HepG2 (cell line): Measurements from ENCODE around the gene PJA1. TPM values are rescaled to one million over a fixed set of nuclear protein-coding genes. Genes with fewer than 3 reads are reported as not detected.

Source experiments
- ATAC-seq: fragments of 200-7000 bp; cut with Tn5 transposase; 3 replicates; pipeline ENCODE4 v1.9.1; 2020; ENCODE audit warnings: mild to moderate bottlenecking, moderate library complexity
- BruUV-seq: library from RNA; stranded (reverse); fragments of 400-500 nt; replicated peaks from 2 replicates; lab custom pipeline; 2021; lab: Mats Ljungman, UMichigan
- CTCF ChIA-PET: fragments of 300-600 bp; formaldehyde crosslinking; extraction: SDS; loops from one replicate; lab custom pipeline; 2021; ENCODE audit warnings: low total read pairs, inconsistent platforms, low intra/inter-chr PET ratio; lab: Yijun Ruan, JAX
- POLR2A ChIA-PET: fragments of 350-600 bp; sonication (Branson Sonifier 250); formaldehyde crosslinking; loops from one replicate; lab custom pipeline; 2020; ENCODE audit warnings: antibody characterized with exemption, inconsistent platforms; lab: Yijun Ruan, JAX
- DNase-seq: peaks from one replicate; pipeline ENCODE4 v3.0.0-alpha.2; 2015; ENCODE audit warnings: low spot score
- FAIRE-seq: peaks from 3 replicates; lab custom pipeline; 2011; peaks lifted over from hg19 to GRCh38; lab: Jason Lieb, UNC
- H2AFZ ChIP-seq: one replicate; pipeline ENCODE4 v1.6.1; 2011; ENCODE audit warnings: low read length, inconsistent platforms
- H3K27ac ChIP-seq: fragments of 300-600 bp; 3 replicates; pipeline ENCODE4 v1.8.0; 2011; ENCODE audit warnings: mixed run types, mild to moderate bottlenecking, mixed read lengths, low read length, inconsistent platforms; ENCODE audit not compliant: insufficient read depth; ENCODE audit errors: extremely low read length
- H3K27me3 ChIP-seq, 2 experiments: fragments of 200-600 bp in 1 of 2; 2 replicates in 1 of 2; 3 replicates in 1 of 2; pipeline versions ENCODE4 v1.6.0 to v1.8.0; 2011; ENCODE audit warnings: low read length in 2 of 2, mild to moderate bottlenecking in 2 of 2, moderate library complexity in 2 of 2, inconsistent platforms in 1 of 2; ENCODE audit not compliant: insufficient read depth in 2 of 2, control insufficient read depth in 1 of 2
- H3K36me3 ChIP-seq, 2 experiments: fragments of 200-600 bp in 1 of 2; replicated peaks in 1 of 2; 2 replicates in 1 of 2; 3 replicates in 1 of 2; pipeline versions ENCODE4 v1.5.1 to v1.8.0; 2011; ENCODE audit warnings: low read length in 2 of 2, inconsistent platforms in 1 of 2; ENCODE audit not compliant: insufficient read depth in 2 of 2, control insufficient read depth in 1 of 2
- H3K4me1 ChIP-seq: 2 replicates; pipeline ENCODE4 v1.5.1; 2012; ENCODE audit warnings: low read length, inconsistent platforms; ENCODE audit not compliant: insufficient read depth
- H3K4me2 ChIP-seq: 2 replicates; pipeline ENCODE4 v1.6.0; 2011; ENCODE audit warnings: low read depth, low read length, inconsistent platforms
- H3K4me3 ChIP-seq, 3 experiments: fragments of 200-600 bp in 1 of 3; sonication (generic), shearing (Covaris generic) in 1 of 3; replicated peaks in 1 of 3; 2 replicates each; pipeline ENCODE4 v1.5.1; 2011 to 2016; ENCODE audit warnings: low read length in 3 of 3, inconsistent platforms in 2 of 3, low read depth in 2 of 3, mild to moderate bottlenecking in 2 of 3, control low read depth in 1 of 3, mixed read lengths in 1 of 3; ENCODE audit not compliant: insufficient read depth in 1 of 3
- H3K79me2 ChIP-seq: one replicate; pipeline ENCODE4 v1.6.1; 2011; ENCODE audit warnings: low read length, inconsistent platforms; ENCODE audit not compliant: insufficient read depth
- H3K9ac ChIP-seq: 2 replicates; pipeline ENCODE4 v1.6.0; 2011; ENCODE audit warnings: mild to moderate bottlenecking, low read depth, low read length, inconsistent platforms; ENCODE audit not compliant: insufficient read depth
- H3K9me3 ChIP-seq: 2 replicates; pipeline ENCODE4 v1.5.1; 2012; ENCODE audit warnings: mild to moderate bottlenecking, low read length
- H4K20me1 ChIP-seq: 2 replicates; pipeline ENCODE4 v1.6.0; 2011; ENCODE audit warnings: inconsistent platforms, mild to moderate bottlenecking, low read length, moderate library complexity; ENCODE audit not compliant: insufficient read depth
- CCAR2 ChIP-seq: fragments of 200-400 bp; formaldehyde crosslinking; optimal IDR thresholded peaks from 2 replicates; pipeline ENCODE3; 2018; ENCODE audit warnings: low read depth, mild to moderate bottlenecking, low read length, moderate library complexity
- MTF1 ChIP-seq: sonication (generic); formaldehyde crosslinking; IDR thresholded peaks from 2 replicates; pipeline ENCODE4 v1.5.0; 2020; ENCODE audit warnings: missing genetic modification reagents
- PCBP1 ChIP-seq: fragments of 200-400 bp; formaldehyde crosslinking; IDR thresholded peaks from 2 replicates; pipeline ENCODE4 v1.6.1; 2017; ENCODE audit warnings: mild to moderate bottlenecking, low read depth, low read length, borderline replicate concordance
- SNAPC2 ChIP-seq: sonication (generic); formaldehyde crosslinking; IDR thresholded peaks from 2 replicates; pipeline ENCODE4 v1.8.1; 2022; ENCODE audit warnings: mild to moderate bottlenecking, missing genetic modification reagents
- TMF1 ChIP-seq: sonication (generic); formaldehyde crosslinking; IDR thresholded peaks from 2 replicates; pipeline ENCODE4 v1.8.1; 2022; ENCODE audit warnings: low read depth, missing genetic modification reagents
- ZBTB42 ChIP-seq: sonication (generic); formaldehyde crosslinking; IDR thresholded peaks from 2 replicates; pipeline ENCODE4 v1.5.0; 2020; ENCODE audit warnings: mild to moderate bottlenecking, missing genetic modification reagents
- ZNF235 ChIP-seq: sonication (generic); formaldehyde crosslinking; IDR thresholded peaks from 2 replicates; pipeline ENCODE4 v1.8.1; 2023; ENCODE audit warnings: mild to moderate bottlenecking, missing genetic modification reagents, borderline replicate concordance
- ZNF577 ChIP-seq: sonication (generic); formaldehyde crosslinking; IDR thresholded peaks from 2 replicates; pipeline ENCODE4 v1.4.0; 2020; ENCODE audit warnings: mild to moderate bottlenecking, low read depth, missing genetic modification reagents, borderline replicate concordance
- ZNF639 ChIP-seq: conservative IDR thresholded peaks from 2 replicates; pipeline ENCODE4 v1.6.1; 2018; ENCODE audit warnings: missing genetic modification reagents
- ZNF724P ChIP-seq: sonication (generic); formaldehyde crosslinking; IDR thresholded peaks from 2 replicates; pipeline ENCODE4 v1.8.0; 2022; ENCODE audit warnings: missing genetic modification reagents, borderline replicate concordance
- ZNF773 ChIP-seq: sonication (generic); formaldehyde crosslinking; IDR thresholded peaks from 2 replicates; pipeline ENCODE4 v1.4.0; 2020; ENCODE audit warnings: missing genetic modification reagents, borderline replicate concordance
- WGBS: methylation state at CpG from one replicate; pipeline ENCODE4 v1.1.6; 2017; ENCODE audit warnings: low lambda C conversion rate; 5-methylcytosine and 5-hydroxymethylcytosine counted together
- in situ Hi-C: cut with HindIII; loops from 2 replicates; pipeline ENCODE4 v1.10.0; 2017; ENCODE audit warnings: low pct_unique_long_range_greater_than_20kb; ENCODE audit not compliant: extremely low pct_ligation_motif_present
- intact Hi-C: fragments of 100-400 bp; cut with micrococcal nuclease; formaldehyde crosslinking; loops from one replicate; pipeline ENCODE4 v1.10.0; 2022; ENCODE audit not compliant: unreplicated experiment
- polyA plus RNA-seq, 8 experiments: library from polyadenylated mRNA; depleted of rRNA in 3 of 8; stranded (reverse) in 7 of 8; unstranded in 1 of 8; fragments of >200 nt; fragmentation: Illumina TruSeq in 4 of 8; extraction: Trizol in 4 of 8; gene quantifications; 2 replicates each; pipeline versions ENCODE4 v1.2.1 to v1.2.3, GENCODE V29; 2011 to 2016; ENCODE audit warnings: low read depth in 4 of 8, missing spikeins in 1 of 8, mixed read lengths in 1 of 8; ENCODE audit not compliant: insufficient read depth in 1 of 8
- total RNA-seq, 5 experiments: library from RNA; depleted of rRNA; stranded (reverse); fragments of >200 nt; fragmentation: Illumina TruSeq; extraction: Trizol; gene quantifications; 2 replicates each; pipeline ENCODE4 v1.2.3, GENCODE V29; 2016; ENCODE audit warnings: low read depth in 1 of 5
- TF ChIP-seq, protein P1 (sequence below): sonication (generic); formaldehyde crosslinking; IDR thresholded peaks from 2 replicates; pipeline ENCODE4 v1.4.0; 2020; ENCODE audit warnings: missing genetic modification reagents, borderline replicate concordance
- TF ChIP-seq, protein P2 (sequence below): sonication (generic); formaldehyde crosslinking; IDR thresholded peaks from 2 replicates; pipeline ENCODE4 v1.5.0; 2020; ENCODE audit warnings: mild to moderate bottlenecking, missing genetic modification reagents, borderline replicate concordance

The PJA1 gene
- total and polyA plus RNA-seq, 2 of the 13 experiments (the other 11 are each of a cell fraction or from before 2014, with no cell fraction given), result 3.6 to 9.6 TPM

DNA sequence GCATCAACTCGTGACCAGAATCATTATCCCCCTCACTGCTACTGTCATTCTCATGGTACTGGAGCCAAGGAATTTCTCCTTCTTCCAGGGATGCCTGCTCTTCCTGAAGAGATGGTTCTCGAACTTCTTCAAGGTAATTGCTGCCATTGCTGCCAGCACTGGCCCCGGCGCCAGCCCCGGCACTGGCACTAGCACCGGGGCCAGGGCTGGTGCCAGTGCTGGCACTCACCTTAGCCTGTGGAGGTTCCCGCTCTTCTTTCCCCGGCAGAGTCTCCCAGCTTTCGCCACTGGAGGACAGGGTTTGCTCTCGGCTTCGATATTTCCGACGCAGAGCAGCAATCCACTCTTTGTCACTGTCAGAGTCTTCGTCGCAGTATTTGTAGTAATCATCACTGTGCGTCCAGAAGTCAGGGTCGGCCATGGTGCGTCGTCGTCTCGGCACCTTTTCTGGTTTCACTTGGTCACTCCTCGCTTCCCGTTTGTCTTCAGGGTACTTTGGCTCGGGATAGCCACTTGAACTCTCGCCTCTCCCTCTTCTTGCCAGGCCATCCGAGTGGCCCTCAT lies 3.4 kb downstream of the PJA1 start:
- Histone ChIP-seq H3K9ac (no peak overlapping the region), H3K4me3 (no peak overlapping the region), H3K36me3 (no peaks in the 10 kb centered on the region), H3K79me2 (no peaks in the 10 kb centered on the region), H2AFZ (no peak overlapping the region), H3K27ac (no peak overlapping the region), H3K4me1 (no peaks in the 10 kb centered on the region), H3K27me3 (no peaks in the 10 kb centered on the region), H3K4me2 (no peak overlapping the region), H4K20me1 (no peaks in the 10 kb centered on the region)
- ChIA-PET CTCF (no interaction called here), POLR2A (no interaction called here)
- intact Hi-C loops, result no loop called here
- in situ Hi-C loops, result no loop called here
- DNase-seq (no peak), ATAC-seq (no peak), FAIRE-seq (no peak)
- BruUV-seq, result TSS peak; percentile 37
- TF ChIP-seq, protein P1, sequence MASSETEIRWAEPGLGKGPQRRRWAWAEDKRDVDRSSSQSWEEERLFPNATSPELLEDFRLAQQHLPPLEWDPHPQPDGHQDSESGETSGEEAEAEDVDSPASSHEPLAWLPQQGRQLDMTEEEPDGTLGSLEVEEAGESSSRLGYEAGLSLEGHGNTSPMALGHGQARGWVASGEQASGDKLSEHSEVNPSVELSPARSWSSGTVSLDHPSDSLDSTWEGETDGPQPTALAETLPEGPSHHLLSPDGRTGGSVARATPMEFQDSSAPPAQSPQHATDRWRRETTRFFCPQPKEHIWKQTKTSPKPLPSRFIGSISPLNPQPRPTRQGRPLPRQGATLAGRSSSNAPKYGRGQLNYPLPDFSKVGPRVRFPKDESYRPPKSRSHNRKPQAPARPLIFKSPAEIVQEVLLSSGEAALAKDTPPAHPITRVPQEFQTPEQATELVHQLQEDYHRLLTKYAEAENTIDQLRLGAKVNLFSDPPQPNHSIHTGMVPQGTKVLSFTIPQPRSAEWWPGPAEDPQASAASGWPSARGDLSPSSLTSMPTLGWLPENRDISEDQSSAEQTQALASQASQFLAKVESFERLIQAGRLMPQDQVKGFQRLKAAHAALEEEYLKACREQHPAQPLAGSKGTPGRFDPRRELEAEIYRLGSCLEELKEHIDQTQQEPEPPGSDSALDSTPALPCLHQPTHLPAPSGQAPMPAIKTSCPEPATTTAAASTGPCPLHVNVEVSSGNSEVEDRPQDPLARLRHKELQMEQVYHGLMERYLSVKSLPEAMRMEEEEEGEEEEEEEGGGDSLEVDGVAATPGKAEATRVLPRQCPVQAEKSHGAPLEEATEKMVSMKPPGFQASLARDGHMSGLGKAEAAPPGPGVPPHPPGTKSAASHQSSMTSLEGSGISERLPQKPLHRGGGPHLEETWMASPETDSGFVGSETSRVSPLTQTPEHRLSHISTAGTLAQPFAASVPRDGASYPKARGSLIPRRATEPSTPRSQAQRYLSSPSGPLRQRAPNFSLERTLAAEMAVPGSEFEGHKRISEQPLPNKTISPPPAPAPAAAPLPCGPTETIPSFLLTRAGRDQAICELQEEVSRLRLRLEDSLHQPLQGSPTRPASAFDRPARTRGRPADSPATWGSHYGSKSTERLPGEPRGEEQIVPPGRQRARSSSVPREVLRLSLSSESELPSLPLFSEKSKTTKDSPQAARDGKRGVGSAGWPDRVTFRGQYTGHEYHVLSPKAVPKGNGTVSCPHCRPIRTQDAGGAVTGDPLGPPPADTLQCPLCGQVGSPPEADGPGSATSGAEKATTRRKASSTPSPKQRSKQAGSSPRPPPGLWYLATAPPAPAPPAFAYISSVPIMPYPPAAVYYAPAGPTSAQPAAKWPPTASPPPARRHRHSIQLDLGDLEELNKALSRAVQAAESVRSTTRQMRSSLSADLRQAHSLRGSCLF (CRISPR knock-in tag), result no peak
- TF ChIP-seq TMF1 (no peak), PCBP1 (no peak), ZNF773 (no peak), MTF1 (CRISPR knock-in tag) (no peak), ZNF639 (CRISPR knock-in tag) (no peak), ZNF577 (CRISPR knock-in tag) (no peak), SNAPC2 (CRISPR knock-in tag) (no peak), ZNF724P (CRISPR knock-in tag) (no peak), ZNF235 (no peak), CCAR2 (no peak), ZBTB42 (CRISPR knock-in tag) (no peak)
- TF ChIP-seq, protein P2, sequence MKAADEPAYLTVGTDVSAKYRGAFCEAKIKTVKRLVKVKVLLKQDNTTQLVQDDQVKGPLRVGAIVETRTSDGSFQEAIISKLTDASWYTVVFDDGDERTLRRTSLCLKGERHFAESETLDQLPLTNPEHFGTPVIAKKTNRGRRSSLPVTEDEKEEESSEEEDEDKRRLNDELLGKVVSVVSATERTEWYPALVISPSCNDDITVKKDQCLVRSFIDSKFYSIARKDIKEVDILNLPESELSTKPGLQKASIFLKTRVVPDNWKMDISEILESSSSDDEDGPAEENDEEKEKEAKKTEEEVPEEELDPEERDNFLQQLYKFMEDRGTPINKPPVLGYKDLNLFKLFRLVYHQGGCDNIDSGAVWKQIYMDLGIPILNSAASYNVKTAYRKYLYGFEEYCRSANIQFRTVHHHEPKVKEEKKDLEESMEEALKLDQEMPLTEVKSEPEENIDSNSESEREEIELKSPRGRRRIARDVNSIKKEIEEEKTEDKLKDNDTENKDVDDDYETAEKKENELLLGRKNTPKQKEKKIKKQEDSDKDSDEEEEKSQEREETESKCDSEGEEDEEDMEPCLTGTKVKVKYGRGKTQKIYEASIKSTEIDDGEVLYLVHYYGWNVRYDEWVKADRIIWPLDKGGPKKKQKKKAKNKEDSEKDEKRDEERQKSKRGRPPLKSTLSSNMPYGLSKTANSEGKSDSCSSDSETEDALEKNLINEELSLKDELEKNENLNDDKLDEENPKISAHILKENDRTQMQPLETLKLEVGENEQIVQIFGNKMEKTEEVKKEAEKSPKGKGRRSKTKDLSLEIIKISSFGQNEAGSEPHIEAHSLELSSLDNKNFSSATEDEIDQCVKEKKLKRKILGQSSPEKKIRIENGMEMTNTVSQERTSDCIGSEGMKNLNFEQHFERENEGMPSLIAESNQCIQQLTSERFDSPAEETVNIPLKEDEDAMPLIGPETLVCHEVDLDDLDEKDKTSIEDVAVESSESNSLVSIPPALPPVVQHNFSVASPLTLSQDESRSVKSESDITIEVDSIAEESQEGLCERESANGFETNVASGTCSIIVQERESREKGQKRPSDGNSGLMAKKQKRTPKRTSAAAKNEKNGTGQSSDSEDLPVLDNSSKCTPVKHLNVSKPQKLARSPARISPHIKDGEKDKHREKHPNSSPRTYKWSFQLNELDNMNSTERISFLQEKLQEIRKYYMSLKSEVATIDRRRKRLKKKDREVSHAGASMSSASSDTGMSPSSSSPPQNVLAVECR (CRISPR knock-in tag), result no peak
- TF ChIP-seq, all 625 proteins: peak for 0
- H3K9me3 ChIP-seq, result no peaks in the 10 kb centered on the region
- 96% methylated on average over 19 of the region's 26 CpGs for WGBS
